ENCODE data around the gene NXPH2.
A peak's percentile ranks its signal among the peaks of the same experiment; 100 is the strongest.

The NXPH2 gene

DNA sequence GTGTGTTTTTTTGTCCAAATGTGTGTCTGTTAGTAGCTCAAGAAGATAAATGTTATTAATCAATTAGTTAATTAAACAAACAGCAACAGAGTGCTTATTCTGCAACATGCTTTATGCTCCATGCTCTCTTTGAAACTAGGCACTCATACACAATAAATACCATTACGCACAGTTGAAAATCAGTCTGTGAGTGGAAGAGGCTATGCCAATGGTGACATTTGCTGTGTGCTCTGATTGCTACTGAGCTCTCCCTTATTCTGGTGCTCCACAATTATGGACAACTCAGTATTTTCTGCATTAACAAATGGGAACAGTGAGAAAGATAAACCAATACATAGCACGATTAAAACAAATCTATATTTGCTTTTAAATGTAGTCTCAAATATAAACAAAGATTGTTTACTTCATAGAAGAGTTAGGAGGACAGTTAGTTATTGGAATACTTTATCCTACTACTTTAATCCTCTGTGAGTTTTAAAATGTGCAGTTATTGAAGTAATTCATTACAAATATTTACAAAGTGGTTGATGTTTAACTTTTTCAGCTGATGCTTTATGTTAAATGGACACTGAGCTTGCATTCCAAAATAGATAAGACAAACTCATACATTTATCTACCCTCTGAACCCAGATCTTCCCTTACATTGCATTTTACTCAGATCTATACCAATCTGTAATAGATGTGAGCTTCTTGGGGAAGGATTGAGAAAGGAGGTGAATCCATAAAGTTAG, 55.3 kb downstream of the NXPH2 start:
- no peaks in the 10 kb centered on the region for H3K27me3 ChIP-seq (ENCODE audit: insufficient read depth, low read length)

DNA sequence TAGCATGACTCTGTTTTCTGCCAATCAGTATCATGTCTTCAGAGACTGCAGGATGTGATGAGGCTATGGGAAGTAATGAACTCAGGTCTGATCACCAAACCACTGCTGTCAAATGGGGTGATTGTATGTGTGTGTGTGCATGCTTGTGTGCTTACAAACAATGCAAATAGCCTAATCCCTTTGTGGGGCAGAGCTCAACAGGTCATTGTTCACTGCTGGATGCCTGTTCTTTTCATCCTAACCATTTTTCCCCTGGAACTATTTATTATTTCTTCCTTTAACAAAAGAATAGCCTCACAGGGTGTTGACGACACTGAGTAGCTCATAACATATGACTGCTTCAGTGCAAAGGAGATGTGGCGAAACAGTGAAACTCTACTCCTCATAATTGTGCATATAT, 55.9 kb downstream of the NXPH2 start:
- Histone ChIP-seq H3K4me1 (ENCODE audit: control insufficient read depth, insufficient read depth, low read length, unreplicated experiment) (no peaks in the 10 kb centered on the region), H3K27me3 (ENCODE audit: insufficient read depth, low read length) (no peaks in the 10 kb centered on the region), H2AFZ (ENCODE audit: low read length, unreplicated experiment) (no peak overlapping the region), H3K27ac (ENCODE audit: low read depth, low read length) (no peak overlapping the region), H3K4me3 (ENCODE audit: low read depth, low read length) (no peak overlapping the region), H3K36me3 (ENCODE audit: insufficient read depth, low read length) (no peaks in the 10 kb centered on the region), H3K79me2 (ENCODE audit: control insufficient read depth, insufficient read depth, low read length, unreplicated experiment) (no peaks in the 10 kb centered on the region)

More for the DNA sequence above, 55.3 kb downstream of the NXPH2 start:
- no peak overlapping the region for H2AFZ ChIP-seq (ENCODE audit: low read length, unreplicated experiment)
- H3K79me2 ChIP-seq (ENCODE audit: control insufficient read depth, insufficient read depth, low read length, unreplicated experiment), result no peaks in the 10 kb centered on the region
- H3K27ac ChIP-seq (ENCODE audit: low read depth, low read length), result no peak overlapping the region
- no peaks in the 10 kb centered on the region for H3K36me3 ChIP-seq (ENCODE audit: insufficient read depth, low read length)
- no peaks in the 10 kb centered on the region for H3K4me1 ChIP-seq (ENCODE audit: control insufficient read depth, insufficient read depth, low read length, unreplicated experiment)
- H3K4me3 ChIP-seq (ENCODE audit: low read depth, low read length), result no peak overlapping the region

DNA sequence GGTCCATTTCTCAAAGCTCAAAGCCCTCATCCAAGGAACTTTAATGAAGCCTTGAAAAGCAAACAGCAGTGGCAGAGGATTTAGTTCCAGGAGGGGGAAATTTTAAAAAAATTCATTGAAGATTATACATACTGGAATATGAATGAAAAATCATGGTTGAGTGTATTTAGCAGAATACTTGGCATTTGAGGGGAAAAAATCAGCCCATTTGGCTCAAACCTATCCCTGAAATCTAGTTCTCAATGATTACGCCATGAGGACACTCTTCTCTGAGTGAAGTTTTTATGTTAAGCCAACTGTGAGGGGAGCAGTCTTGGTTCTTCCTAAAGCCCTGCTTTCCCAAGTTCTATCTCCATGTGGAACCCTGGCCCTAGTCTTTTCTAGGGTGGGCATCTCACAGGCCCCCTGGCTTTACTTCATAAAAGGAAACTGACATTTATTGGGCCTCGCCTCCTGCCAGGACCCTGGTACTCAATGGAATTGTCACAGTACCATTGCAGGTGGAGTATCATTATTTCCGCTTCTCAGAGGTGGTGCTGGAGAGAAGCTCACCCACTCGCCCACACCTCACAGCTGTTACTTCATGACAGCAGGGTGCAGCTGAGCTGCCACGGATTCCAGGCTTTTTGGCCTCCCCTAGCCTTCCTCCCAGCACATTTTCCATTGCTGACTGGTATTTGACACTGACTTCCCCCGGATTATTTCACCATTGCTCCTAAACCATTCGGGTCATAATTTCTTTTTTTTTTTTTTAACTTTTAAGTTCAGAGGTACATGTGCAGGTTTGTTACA, 56.8 kb downstream of the NXPH2 start:
- H3K4me3 ChIP-seq (ENCODE audit: low read depth, low read length), result no peak overlapping the region
- H2AFZ ChIP-seq (ENCODE audit: low read length, unreplicated experiment), result no peak overlapping the region
- no peaks in the 10 kb centered on the region for H3K4me1 ChIP-seq (ENCODE audit: control insufficient read depth, insufficient read depth, low read length, unreplicated experiment)
- no peaks in the 10 kb centered on the region for H3K36me3 ChIP-seq (ENCODE audit: insufficient read depth, low read length)
- no peaks in the 10 kb centered on the region for H3K79me2 ChIP-seq (ENCODE audit: control insufficient read depth, insufficient read depth, low read length, unreplicated experiment)
- no peak overlapping the region for H3K27ac ChIP-seq (ENCODE audit: low read depth, low read length)
- H3K27me3 ChIP-seq (ENCODE audit: insufficient read depth, low read length), result no peaks in the 10 kb centered on the region

DNA sequence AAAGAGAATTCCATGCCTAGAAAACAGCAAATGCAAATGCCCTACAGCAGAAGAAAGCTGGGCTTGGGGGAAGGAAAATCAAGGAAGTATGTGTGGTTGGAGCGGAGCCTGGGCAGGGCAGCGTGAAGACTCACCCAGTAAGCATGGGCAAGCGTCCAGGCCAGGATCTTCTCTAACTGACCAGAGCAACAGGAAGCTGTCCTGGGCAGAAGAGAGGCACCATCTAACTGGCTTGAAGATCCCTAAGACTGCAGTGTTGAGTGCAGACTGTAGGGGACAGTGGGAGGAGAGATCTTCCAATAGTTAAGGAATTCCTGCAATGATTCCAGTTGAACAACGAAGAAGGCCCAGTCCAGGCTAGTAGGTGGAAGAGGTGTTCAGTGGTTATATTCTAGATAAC, 57.9 kb downstream of the NXPH2 start:
- Histone ChIP-seq H2AFZ (ENCODE audit: low read length, unreplicated experiment) (no peak overlapping the region), H3K4me3 (ENCODE audit: low read depth, low read length) (no peak overlapping the region), H3K4me1 (ENCODE audit: control insufficient read depth, insufficient read depth, low read length, unreplicated experiment) (no peaks in the 10 kb centered on the region), H3K36me3 (ENCODE audit: insufficient read depth, low read length) (no peaks in the 10 kb centered on the region), H3K27me3 (ENCODE audit: insufficient read depth, low read length) (no peaks in the 10 kb centered on the region), H3K79me2 (ENCODE audit: control insufficient read depth, insufficient read depth, low read length, unreplicated experiment) (no peaks in the 10 kb centered on the region), H3K27ac (ENCODE audit: low read depth, low read length) (no peak overlapping the region)

DNA sequence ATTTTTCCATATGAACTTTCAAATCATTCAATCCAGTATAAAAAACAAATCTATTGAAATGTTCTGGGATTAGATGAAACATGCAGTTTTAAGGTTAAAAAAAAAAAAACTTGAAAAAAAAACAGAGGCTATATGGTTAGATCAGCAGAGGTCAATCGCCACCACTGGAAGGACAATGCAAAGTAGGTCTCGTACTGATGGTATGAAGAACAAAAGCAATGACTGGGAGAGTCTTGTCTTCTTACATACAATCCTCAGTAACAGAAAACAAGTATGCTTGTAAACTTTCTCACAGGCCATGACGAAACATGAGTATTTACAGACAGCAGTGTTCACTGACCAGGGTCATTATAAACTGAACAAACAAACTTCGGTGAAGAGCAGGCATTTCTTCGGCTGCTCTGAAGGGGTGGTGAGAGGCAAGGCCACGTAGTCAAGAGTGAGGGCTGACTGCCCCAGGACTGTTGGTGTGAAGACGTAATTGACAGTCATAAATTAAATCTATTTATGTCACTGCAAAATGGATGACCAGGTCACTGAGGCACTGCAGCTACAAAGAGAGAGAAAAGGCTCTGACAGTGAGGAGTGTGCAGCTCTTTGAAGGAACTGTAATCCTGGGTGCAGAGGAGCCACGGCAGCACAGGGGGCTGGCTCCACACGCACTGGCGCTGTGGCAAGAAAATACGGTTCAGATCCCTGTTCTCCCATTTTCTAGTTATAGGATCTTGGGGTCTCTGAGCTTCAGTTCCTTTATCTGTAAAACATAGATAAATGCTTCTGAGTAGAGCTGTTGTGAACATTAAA, 60.0 kb downstream of the NXPH2 start:
- Histone ChIP-seq H2AFZ (ENCODE audit: low read length, unreplicated experiment) (no peak overlapping the region), H3K79me2 (ENCODE audit: control insufficient read depth, insufficient read depth, low read length, unreplicated experiment) (no peaks in the 10 kb centered on the region), H3K4me1 (ENCODE audit: control insufficient read depth, insufficient read depth, low read length, unreplicated experiment) (no peaks in the 10 kb centered on the region), H3K27me3 (ENCODE audit: insufficient read depth, low read length) (0 out of 2 replicates have a peak, but pooled peaks cover 3% of the 10 kb centered on the region), H3K27ac (ENCODE audit: low read depth, low read length) (no peak overlapping the region), H3K36me3 (ENCODE audit: insufficient read depth, low read length) (no peaks in the 10 kb centered on the region), H3K4me3 (ENCODE audit: low read depth, low read length) (no peak overlapping the region)

DNA sequence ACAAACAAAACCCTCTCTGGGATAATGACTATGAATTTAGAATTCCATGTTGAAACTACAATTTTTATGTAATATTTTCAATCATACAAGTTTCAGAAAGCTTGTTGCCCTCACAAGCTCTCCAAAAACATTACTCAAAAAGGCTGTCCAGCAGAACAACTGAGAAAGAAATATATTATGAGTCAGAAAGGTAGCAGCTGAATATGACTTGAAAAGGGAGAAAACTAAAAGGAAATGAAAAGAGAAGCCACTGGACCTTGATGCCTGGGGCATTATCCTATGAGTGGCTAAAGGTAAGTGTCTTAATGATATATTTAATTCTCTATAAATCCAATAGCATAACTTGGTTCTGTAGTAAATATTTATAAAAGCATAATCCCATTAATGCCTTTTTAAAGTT, 61.8 kb downstream of the NXPH2 start:
- Histone ChIP-seq H3K79me2 (ENCODE audit: control insufficient read depth, insufficient read depth, low read length, unreplicated experiment) (no peaks in the 10 kb centered on the region), H3K36me3 (ENCODE audit: insufficient read depth, low read length) (no peaks in the 10 kb centered on the region), H3K4me3 (ENCODE audit: low read depth, low read length) (no peak overlapping the region), H2AFZ (ENCODE audit: low read length, unreplicated experiment) (no peak overlapping the region), H3K27me3 (ENCODE audit: insufficient read depth, low read length) (0 out of 2 replicates have a peak, but pooled peaks cover 3% of the 10 kb centered on the region), H3K27ac (ENCODE audit: low read depth, low read length) (no peak overlapping the region), H3K4me1 (ENCODE audit: control insufficient read depth, insufficient read depth, low read length, unreplicated experiment) (no peaks in the 10 kb centered on the region)

DNA sequence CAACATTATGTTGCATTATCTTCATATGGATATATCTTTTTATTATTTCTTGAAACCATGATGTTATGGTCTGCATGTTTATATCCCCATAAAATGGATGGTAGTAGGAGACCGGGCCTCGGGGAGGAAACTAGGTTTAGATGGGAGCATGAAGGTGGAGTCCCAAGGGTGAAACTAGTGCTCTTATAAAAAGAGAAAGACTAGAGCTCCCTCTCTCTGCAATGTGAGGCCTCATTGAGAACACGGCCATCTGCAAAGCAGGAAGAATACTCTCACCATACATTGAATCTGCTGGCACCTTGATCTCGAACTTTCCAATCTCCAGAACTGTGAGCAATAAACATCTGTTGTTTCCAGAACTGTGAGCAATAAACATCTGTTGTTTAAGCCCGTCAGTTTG, 64.0 kb downstream of the NXPH2 start:
- Histone ChIP-seq H3K4me1 (ENCODE audit: control insufficient read depth, insufficient read depth, low read length, unreplicated experiment) (peaks cover 15% of the 10 kb centered on the region), H3K27me3 (ENCODE audit: insufficient read depth, low read length) (0 out of 2 replicates have a peak, but pooled peaks cover 3% of the 10 kb centered on the region), H3K79me2 (ENCODE audit: control insufficient read depth, insufficient read depth, low read length, unreplicated experiment) (no peaks in the 10 kb centered on the region), H3K27ac (ENCODE audit: low read depth, low read length) (no peak overlapping the region), H3K4me3 (ENCODE audit: low read depth, low read length) (no peak overlapping the region), H2AFZ (ENCODE audit: low read length, unreplicated experiment) (no peak overlapping the region), H3K36me3 (ENCODE audit: insufficient read depth, low read length) (no peaks in the 10 kb centered on the region)

DNA sequence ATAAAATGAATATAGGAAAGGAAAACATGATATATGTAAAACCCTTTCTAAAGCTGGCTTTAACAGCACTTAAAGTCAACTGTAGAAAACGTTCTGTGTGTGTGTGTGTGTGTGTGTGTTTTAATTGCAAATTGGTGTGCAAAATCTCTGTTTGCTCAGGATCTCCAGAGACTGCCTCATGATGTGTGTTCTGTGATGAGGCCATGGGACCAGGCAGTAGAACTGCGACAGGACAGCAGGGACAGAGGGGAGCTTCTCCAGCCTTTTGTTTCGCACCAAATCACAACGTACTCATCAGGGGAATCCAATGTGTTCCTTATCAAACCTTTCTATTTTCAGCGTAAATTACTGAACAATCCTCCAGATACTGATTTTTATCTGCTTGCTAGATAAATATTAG, 66.7 kb downstream of the NXPH2 start:
- H3K4me3 ChIP-seq (ENCODE audit: low read depth, low read length), result no peak overlapping the region
- no peak overlapping the region for H2AFZ ChIP-seq (ENCODE audit: low read length, unreplicated experiment)
- H3K79me2 ChIP-seq (ENCODE audit: control insufficient read depth, insufficient read depth, low read length, unreplicated experiment), result no peaks in the 10 kb centered on the region
- H3K27me3 ChIP-seq (ENCODE audit: insufficient read depth, low read length), result 0 out of 2 replicates have a peak, but pooled peaks cover 3% of the 10 kb centered on the region
- H3K27ac ChIP-seq (ENCODE audit: low read depth, low read length), result no peak overlapping the region
- no peaks in the 10 kb centered on the region for H3K36me3 ChIP-seq (ENCODE audit: insufficient read depth, low read length)
- peaks cover 25% of the 10 kb centered on the region for H3K4me1 ChIP-seq (ENCODE audit: control insufficient read depth, insufficient read depth, low read length, unreplicated experiment)

DNA sequence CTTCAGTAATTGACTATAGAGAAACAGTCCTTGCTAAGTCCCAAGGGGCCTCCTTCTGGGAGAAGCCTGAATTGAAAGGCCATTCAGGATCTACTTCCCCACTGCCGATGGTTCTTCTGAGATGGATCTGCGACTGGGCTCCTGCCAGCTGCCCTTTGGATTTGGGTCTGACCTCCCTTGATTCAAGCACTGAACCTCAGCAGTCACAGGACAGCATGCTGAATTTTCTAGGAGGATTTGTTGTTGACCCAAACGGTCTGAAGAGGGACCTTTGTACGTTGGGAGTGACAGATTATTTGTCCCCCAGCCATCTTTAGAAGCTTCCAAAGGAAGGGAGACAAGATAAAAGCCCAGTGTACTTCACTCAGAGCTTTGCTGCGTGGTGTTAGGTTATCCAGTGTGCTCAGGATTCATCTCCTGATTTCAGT, 67.1 kb downstream of the NXPH2 start:
- H3K36me3 ChIP-seq (ENCODE audit: insufficient read depth, low read length), result no peaks in the 10 kb centered on the region
- H3K4me3 ChIP-seq (ENCODE audit: low read depth, low read length), result no peak overlapping the region
- H3K27me3 ChIP-seq (ENCODE audit: insufficient read depth, low read length), result 0 out of 2 replicates have a peak, but pooled peaks cover 3% of the 10 kb centered on the region
- H3K27ac ChIP-seq (ENCODE audit: low read depth, low read length), result no peak overlapping the region
- H3K4me1 ChIP-seq (ENCODE audit: control insufficient read depth, insufficient read depth, low read length, unreplicated experiment), result peaks cover 29% of the 10 kb centered on the region
- H3K79me2 ChIP-seq (ENCODE audit: control insufficient read depth, insufficient read depth, low read length, unreplicated experiment), result no peaks in the 10 kb centered on the region
- H2AFZ ChIP-seq (ENCODE audit: low read length, unreplicated experiment), result no peak overlapping the region

DNA sequence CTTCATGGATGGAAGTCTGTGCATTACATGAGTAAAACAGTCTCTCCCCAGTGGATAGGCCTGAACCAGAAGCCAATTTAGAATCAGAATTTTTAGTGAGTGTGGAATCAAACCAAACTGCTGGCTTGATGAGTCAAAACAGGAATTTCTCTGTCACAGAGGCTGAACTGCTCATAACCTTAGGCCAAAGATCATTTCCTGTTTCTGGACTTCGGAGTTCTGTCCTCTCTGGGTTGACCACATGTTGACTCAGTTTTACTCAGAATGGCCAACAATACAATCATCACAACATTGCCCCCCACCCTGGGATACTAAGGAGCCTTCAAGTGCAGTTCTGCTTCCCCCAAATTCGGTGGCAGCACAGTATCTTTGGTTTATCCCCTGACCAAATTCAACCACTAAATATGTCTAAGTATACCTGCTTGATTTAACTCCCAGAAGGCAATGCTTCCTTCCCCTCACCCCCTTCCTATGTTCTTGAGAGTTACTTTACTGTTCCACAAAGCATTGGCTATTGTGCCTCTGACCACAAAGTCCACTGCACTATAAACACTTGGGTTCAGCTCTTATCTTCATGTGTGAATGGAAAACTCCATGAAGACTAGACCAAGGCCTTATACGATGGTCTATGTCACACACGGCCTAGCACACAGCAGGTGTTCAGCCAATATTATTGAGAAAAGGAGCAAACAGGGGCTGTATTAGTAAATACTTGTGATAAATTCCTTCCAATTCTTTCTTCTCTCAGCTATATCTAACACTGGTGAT, 67.8 kb downstream of the NXPH2 start:
- H3K4me1 ChIP-seq (ENCODE audit: control insufficient read depth, insufficient read depth, low read length, unreplicated experiment), result peaks cover 36% of the 10 kb centered on the region
- no peak overlapping the region for H2AFZ ChIP-seq (ENCODE audit: low read length, unreplicated experiment)
- peak overlapping the region; percentile 26; the same call in 1 of the 2 replicates for H3K27ac ChIP-seq (ENCODE audit: low read depth, low read length)
- H3K27me3 ChIP-seq (ENCODE audit: insufficient read depth, low read length), result 0 out of 2 replicates have a peak, but pooled peaks cover 3% of the 10 kb centered on the region
- H3K36me3 ChIP-seq (ENCODE audit: insufficient read depth, low read length), result no peaks in the 10 kb centered on the region
- no peak overlapping the region for H3K4me3 ChIP-seq (ENCODE audit: low read depth, low read length)
- H3K79me2 ChIP-seq (ENCODE audit: control insufficient read depth, insufficient read depth, low read length, unreplicated experiment), result no peaks in the 10 kb centered on the region

Data from ACC112 (cell line).